A204.1 (cell line): ENCODE measurements around the gene FANCI.

ENCODE experiments used
- FAIRE-seq: peaks from 2 replicates; lab custom pipeline; 2012; peaks lifted over from hg19 to GRCh38; lab: Jason Lieb, UNC

FANCI gene

DNA sequence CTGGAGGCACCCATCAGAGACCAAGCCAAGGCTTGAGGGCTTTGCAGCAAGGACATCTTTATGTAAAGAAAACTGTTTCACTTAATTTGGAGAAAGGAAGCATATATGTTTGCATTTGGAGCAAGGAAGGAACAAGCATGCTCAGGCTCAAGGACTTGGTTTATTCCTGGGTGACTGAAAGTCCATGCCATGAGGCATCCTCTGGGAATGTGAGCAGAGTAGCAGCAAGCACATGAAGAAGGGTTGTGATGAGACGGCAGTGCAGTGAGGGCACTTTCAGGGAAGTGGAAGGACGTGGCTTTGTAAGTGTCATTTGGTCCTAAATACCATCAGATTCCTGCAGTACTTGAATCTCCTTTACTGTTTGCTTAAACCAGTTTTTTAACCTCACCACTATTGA lies 64.0 kb downstream of the FANCI start:
- FAIRE-seq: no peak

- FAIRE-seq: no peak
Measured at GRCh38 chr15:89308236-89308635, 64.5 kb downstream of the FANCI start.

GRCh38 chr15:89309993-89310392 lies 66.2 kb downstream of the FANCI start:
- no peak for FAIRE-seq

- FAIRE-seq: no peak
Measured at GRCh38 chr15:89315375-89315929, 71.7 kb downstream of the FANCI start.

DNA sequence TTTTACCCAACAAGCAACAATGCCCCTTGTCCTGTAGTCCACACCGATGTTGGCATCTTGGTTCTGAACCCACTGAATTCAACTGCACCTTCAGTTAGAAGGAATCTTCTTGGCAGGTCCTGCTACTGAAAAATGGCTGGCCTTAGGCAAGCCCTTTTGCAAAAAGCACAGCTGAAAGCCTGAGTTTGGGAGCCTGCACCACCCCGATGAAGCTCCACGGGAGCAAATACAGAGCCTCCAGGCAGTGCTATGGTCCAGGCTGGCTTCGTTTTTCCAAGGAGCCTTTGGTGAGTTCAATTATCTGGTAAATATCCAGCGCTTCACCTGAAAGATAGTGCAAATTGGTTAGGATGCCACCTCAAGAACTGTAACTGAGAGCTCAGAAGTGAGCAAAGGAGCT lies 72.7 kb downstream of the FANCI start:
- FAIRE-seq: no peak

GRCh38 chr15:89317186-89317720 lies 73.5 kb downstream of the FANCI start:
- FAIRE-seq: no peak

DNA sequence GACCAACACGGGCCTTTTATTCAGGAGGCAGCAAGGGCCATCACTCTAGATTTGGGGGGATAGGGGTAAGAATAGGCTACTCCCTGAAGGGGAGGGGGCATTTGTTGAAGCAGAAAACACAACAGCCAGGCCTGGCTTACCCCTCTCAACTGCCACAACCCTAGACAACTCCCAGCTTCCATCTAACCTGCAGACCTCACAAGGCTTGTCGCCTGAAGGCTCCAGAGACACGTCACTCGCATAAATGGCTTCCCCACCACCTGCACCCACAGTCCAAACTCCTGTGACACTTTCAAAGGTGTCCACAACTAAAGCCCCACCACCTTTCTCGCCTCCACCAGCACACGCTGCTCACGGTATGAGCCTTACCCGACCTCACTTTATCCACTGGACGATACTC lies 75.9 kb downstream of the FANCI start:
- no peak for FAIRE-seq

GRCh38 chr15:89320200-89320599 lies 76.4 kb downstream of the FANCI start:
- no peak for FAIRE-seq

DNA sequence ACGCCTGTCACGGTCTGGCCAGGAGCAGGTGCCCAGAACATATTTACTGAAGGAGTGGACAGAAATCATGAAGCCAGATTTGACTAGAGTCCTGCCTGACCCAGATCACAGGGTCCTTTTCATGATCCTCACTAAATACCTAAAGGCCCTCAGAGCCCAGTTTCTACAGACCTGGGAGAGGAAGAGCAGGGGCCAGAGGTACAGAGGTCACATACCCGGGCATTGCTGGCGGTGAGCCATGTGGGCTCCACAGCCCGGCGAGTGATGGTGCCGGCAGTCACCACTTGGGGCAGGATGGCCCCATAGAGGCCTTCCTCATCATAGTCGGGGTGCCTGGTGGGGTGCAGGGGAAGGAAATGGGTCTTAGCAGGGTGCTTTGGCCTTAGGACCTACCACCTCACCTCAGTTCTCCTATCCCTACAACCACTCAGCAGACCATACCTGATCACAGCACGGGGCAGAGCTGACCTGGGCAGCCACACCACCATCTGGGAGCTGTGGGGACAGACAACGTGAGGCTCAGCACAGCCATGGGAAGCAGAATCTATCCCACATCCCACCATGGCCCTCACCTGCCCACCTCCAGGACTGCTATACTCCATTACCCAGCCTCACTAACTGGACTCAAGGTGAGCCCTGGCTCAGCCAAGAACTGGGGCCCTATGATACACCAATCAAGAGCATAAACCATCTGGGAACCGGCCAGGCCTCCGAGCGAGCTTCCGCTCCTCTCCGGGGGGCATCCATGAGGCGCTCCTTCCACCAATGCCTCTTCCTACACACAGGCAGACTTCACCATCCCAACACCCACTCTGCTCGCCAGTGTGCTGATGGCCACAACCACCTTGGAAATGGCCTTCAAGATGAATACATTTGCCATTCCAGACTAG lies 78.0 kb downstream of the FANCI start:
- FAIRE-seq: no peak

- FAIRE-seq: no peak
Measured at GRCh38 chr15:89322822-89323221, 79.0 kb downstream of the FANCI start.

- FAIRE-seq: no peak
Measured at GRCh38 chr15:89323825-89324224, 80.0 kb downstream of the FANCI start.

DNA sequence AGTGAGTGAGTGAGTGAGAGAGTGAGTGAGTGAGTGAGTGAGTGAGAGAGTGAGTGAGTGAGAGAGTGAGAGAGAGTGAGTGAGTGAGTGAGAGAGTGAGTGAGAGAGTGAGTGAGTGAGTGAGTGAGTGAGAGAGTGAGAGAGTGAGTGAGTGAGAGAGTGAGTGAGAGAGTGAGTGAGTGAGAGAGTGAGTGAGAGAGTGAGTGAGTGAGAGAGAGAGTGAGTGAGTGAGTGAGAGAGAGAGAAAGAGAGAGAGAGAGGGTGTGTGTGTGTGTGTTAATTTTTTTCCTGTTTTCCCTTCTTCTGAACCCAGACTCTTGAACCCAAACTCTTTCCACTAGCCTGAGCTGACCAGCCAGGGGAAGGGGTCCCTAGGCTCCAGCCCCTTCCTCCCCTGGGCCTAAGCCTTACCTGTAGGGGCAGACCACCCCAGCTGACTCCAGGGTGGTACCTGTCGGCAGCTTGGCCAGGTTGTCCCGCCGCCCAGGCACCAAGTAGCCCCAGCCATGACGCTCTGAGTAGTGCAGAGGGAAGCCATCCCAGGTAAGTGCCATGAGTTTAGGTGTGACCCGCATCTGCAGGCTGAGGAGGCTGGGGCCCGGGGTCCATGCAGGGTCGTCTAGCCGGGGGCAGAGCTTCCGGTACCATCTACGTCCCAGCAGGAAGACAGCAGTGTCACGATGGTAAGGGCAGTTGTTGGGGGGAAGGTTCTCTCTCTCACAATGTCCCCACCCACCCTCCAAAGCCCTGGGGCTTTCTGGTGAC lies 81.4 kb downstream of the FANCI start:
- no peak for FAIRE-seq

DNA sequence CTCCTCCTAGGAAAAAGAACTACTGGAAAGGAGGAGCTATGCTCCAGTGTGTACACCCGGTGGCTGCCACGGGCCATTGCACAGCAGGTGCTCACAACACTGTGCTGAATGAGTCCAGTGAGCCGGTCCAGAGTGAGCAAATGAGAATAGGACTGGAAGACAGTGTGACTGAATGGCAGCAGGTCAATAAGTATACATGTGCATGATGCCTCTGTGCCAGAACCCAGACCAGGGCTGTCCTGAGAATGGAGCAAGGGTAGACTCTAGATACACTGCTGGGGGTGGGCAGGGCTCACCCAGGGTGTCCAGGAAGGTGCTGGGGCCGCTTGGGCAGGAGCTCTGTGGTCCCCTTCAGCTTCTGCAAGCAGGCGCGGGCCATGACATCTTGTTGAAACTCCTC lies 82.5 kb downstream of the FANCI start:
- FAIRE-seq: no peak

DNA sequence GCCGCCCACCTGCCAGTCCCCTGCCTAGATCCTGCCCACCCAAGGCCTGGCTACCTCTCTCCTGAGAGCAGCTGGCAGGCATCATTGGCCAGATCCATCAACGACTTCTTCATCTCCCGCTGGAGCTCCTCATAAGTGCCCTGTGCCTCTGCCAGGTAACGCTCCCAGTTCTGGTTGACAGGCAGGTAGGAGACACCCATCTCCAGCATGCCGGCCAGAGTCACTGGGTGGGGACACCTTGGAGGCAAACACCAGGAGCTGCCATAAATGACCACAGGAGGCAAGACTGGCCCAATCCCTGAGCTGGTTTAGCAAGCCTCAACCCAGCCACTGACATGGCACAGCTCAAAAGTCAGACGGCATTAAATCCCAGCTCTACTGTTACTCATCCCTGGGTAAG lies 83.3 kb downstream of the FANCI start:
- FAIRE-seq: no peak

GRCh38 chr15:89328398-89329254 lies 84.8 kb downstream of the FANCI start:
- FAIRE-seq: no peak

DNA sequence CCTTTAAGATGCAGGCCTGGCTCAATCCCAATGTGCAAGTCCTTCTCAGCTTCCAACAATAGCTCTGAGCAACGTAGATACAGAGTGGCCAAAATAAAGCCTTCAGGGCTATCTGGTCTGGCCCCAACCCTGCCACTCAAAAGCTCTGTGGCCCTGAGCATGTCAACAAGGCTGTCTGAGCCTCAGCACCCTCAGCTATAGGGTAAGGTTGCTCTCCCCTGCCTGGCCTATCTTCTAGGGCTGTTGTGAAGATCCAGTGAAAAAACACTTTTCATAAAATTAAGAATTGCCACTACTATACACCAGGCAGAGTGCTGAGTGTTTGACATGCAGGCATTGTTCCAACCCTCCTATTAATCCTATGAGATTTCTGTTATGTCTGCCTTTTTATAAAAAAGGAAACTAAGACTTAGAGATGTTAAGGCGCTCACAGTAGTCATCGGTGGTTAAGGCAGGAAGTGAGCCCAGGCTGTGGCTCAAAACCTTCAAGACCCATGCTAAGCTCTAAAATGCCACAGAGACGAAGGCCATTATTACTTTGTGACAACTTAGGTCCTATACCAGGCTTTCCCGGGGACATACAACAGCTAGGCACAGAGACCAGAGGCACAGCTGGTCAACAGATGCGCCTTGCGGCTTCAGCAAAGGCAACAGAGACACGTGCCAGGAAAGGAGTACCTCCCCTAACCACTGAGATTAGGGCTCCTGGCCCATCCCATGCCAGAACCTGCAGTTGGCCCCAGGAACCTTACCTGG lies 85.7 kb downstream of the FANCI start:
- FAIRE-seq: no peak

GRCh38 chr15:89330119-89330518 lies 86.3 kb downstream of the FANCI start:
- FAIRE-seq: no peak

GRCh38 chr15:89330881-89331595 lies 87.3 kb downstream of the FANCI start:
- FAIRE-seq: no peak

GRCh38 chr15:89332446-89332845 lies 88.7 kb downstream of the FANCI start:
- no peak for FAIRE-seq

DNA sequence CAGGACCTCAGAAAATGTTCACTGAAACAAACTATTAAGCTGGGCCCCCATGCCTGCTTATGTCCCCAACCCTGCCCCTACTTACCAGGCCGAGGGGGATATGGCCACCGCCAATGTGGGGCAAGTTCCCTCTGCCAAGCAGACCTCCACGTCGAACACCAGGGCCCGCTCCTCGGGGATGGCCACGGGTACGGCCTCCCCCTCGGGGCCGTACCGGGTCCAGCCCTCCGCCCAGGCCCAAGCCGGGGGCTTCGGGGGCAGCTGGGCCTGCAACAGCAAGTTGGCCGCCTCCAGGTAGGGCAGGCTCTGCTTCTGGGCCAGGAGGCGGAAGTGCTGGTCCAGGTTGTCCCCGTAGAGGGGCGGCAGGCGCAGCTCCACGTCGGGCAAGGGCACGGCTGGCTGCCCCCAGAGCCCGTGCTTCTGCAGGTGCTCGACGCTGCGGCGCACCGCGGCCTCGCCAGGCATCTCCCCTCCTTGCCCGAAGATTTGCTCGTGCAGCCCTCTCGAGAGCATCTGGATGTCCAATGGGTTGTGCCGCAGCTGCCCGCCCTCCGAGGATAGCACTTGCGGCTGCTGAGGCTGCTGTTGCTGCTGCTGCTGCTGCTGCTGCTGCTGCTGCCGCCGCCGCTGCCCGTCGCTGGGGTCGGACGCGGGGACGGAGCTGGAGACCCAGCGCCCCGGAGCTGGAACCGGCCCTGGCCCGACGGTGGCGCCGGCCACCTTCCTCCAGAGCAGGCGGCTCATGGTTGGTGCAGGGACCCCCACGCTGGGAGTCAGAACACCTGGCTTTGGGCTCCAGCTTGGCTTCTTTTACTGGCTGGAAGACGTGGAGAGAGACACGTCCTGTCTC lies 89.5 kb downstream of the FANCI start:
- no peak for FAIRE-seq
